Inflammatory macrophage (primary cell): ENCODE results near the gene MFAP1.
"Not testable (repeated sequence)": the region's sequence is repeated elsewhere in the genome, so short reads cannot be mapped to it uniquely, and the experiment has no call there.

Source experiments
- DNase-seq, 2 donors: peaks; one replicate each; pipeline ENCODE4 v3.0.0-alpha.2; 2020 to 2022
- total RNA-seq, 18 experiments: gene quantifications; one replicate each; lab custom pipeline; 2026; ENCODE audit warnings: mixed read lengths in 6 of 18, inconsistent platforms in 2 of 18; lab: John Stamatoyannopoulos, UW

MFAP1 gene
- total RNA-seq: 22.9 to 58.1 (median 42.7) reads per million in 18 experiments

- peak; percentile 95 to 97 for DNase-seq
These were observed at the start of gene MFAP1 for GRCh38 chr15:43824302-43825246. TSS of gene MFAP1 (minus strand) at chr15:43824690. CDS start at chr15:43824569, 121 bp downstream.

GRCh38 chr15:43873651-43874050 lies 49.2 kb upstream of the MFAP1 start:
- no peak for DNase-seq

GRCh38 chr15:43872416-43873020 lies 48.0 kb upstream of the MFAP1 start:
- DNase-seq: peak; percentile 36 to 52

- DNase-seq: no peak
These were observed 47.3 kb upstream of the MFAP1 start for GRCh38 chr15:43871835-43872234.

GRCh38 chr15:43868406-43868805 lies 43.9 kb upstream of the MFAP1 start:
- no peak for DNase-seq

GRCh38 chr15:43867096-43867495 lies 42.6 kb upstream of the MFAP1 start:
- DNase-seq: no peak

GRCh38 chr15:43866636-43867035 lies 42.1 kb upstream of the MFAP1 start:
- not testable (repeated sequence) for DNase-seq

- no peak for DNase-seq
These were observed 35.1 kb upstream of the MFAP1 start for GRCh38 chr15:43859546-43859945.

- DNase-seq: peak; percentile 4 to 42
These were observed 30.3 kb upstream of the MFAP1 start for GRCh38 chr15:43854801-43855200.

- no peak for DNase-seq
These were observed 28.1 kb upstream of the MFAP1 start for GRCh38 chr15:43852607-43853006.

- DNase-seq: no peak
These were observed 26.8 kb upstream of the MFAP1 start for GRCh38 chr15:43851251-43851650.

GRCh38 chr15:43845421-43845820 lies 20.9 kb upstream of the MFAP1 start:
- no peak for DNase-seq

GRCh38 chr15:43832485-43832884 lies 8.0 kb upstream of the MFAP1 start:
- DNase-seq: not testable (repeated sequence)

GRCh38 chr15:43831519-43832052 lies 7.1 kb upstream of the MFAP1 start:
- not testable (repeated sequence) for DNase-seq

GRCh38 chr15:43830691-43831275 lies 6.3 kb upstream of the MFAP1 start:
- not testable (repeated sequence) for DNase-seq

- DNase-seq: not testable (repeated sequence)
These were observed 5.6 kb upstream of the MFAP1 start for GRCh38 chr15:43829951-43830540.

GRCh38 chr15:43828061-43828657 lies 3.7 kb upstream of the MFAP1 start:
- no peak for DNase-seq

- peak; percentile 79 to 87 for DNase-seq
These were observed 2.2 kb upstream of the MFAP1 start, which contains the start of gene WDR76 for GRCh38 chr15:43826508-43827341. TSS of gene WDR76 (plus strand) at chr15:43827002. CDS start at chr15:43827033, 31 bp downstream.

- no peak for DNase-seq
These were observed 1.6 kb upstream of the MFAP1 start for GRCh38 chr15:43826029-43826507.

- DNase-seq: peak in 1 of 2 donors; percentile 4
These were observed 815 bp upstream of the MFAP1 start for GRCh38 chr15:43825305-43825704.

GRCh38 chr15:43821505-43821904 lies 3.0 kb downstream of the MFAP1 start:
- DNase-seq: no peak
